RWPE2 (cell line): ENCODE measurements around the gene SLC32A1.

ENCODE experiments used
- ATAC-seq: fragments of 200-7000 bp; cut with Tn5 transposase; 3 replicates; pipeline ENCODE4 v1.9.1; 2021; ENCODE audit warnings: low read depth
- DNase-seq: peaks from one replicate; pipeline ENCODE4 v3.0.0-alpha.2; 2020; ENCODE audit warnings: low spot score
- H3K27ac ChIP-seq: fragments of 450-650 bp; 2 replicates; pipeline ENCODE4 v1.5.1; 2017; ENCODE audit warnings: mild to moderate bottlenecking; ENCODE audit not compliant: poor library complexity, severe bottlenecking
- H3K27me3 ChIP-seq: fragments of 250-450 bp; sonication (Bioruptor Pico); 2 replicates; pipeline ENCODE4 v1.5.1; 2021; ENCODE audit warnings: mild to moderate bottlenecking, moderate library complexity; ENCODE audit not compliant: insufficient read depth, poor library complexity, severe bottlenecking
- H3K36me3 ChIP-seq: fragments of 250-450 bp; sonication (Bioruptor Pico); 2 replicates; pipeline ENCODE4 v1.5.1; 2020; ENCODE audit warnings: low read depth, mild to moderate bottlenecking, moderate library complexity
- H3K4me1 ChIP-seq: fragments of 250-450 bp; sonication (Bioruptor Pico); 2 replicates; pipeline ENCODE4 v1.5.1; 2021; ENCODE audit warnings: mild to moderate bottlenecking, moderate library complexity; ENCODE audit not compliant: insufficient read depth, poor library complexity, severe bottlenecking
- H3K4me3 ChIP-seq: fragments of 250-450 bp; sonication (Bioruptor Pico); 2 replicates; pipeline ENCODE4 v1.5.1; 2021; ENCODE audit warnings: mild to moderate bottlenecking, moderate library complexity; ENCODE audit not compliant: severe bottlenecking
- H3K9me3 ChIP-seq: fragments of 250-450 bp; sonication (Bioruptor Pico); 2 replicates; pipeline ENCODE4 v1.5.1; 2021; ENCODE audit warnings: mild to moderate bottlenecking, moderate library complexity; ENCODE audit not compliant: severe bottlenecking
- TF ChIP-seq, protein P1 (sequence below): fragments of 450-650 bp; IDR thresholded peaks from one replicate; pipeline ENCODE4 v1.5.1; 2017; ENCODE audit warnings: mild to moderate bottlenecking, moderate library complexity; ENCODE audit not compliant: poor library complexity, severe bottlenecking

SLC32A1 gene

DNA sequence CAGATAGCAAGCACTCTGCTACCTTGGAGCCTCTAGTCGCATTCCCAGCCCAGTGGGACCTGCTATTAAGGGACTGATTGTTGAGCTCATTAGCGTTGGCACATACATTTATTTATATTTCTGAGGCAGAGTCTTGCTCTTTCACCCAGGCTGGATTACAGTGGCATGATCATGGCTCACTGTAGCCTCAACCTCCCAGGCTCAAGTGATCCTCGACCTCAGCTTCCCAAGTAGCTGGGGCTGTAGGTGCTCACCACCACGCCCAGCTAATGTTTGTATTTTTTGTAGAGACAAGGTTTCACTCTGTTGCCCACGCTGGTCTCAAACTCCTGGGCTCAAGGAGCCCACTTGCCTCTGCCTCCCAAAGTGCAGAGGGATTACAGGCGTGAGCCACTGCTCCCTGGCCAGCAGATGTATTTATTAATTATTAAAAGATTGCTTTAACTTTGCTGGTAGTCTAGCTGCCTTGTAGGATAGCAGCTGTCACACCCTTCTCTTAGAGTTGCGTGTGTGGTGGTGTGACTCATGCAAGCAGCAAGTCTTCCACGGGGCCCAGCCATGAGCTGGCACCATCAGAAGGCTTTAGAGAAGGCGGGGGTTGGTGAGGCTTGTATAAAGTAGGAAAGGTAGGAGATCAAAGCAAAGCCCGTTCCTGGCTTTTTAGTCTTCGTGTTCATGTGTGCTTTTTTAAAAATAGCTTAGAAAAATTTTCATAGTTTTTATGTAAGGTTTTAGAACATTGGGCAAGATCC, 40.5 kb downstream of the SLC32A1 start:
- H3K36me3 ChIP-seq = peaks cover 88% of the 10 kb centered on the region

DNA sequence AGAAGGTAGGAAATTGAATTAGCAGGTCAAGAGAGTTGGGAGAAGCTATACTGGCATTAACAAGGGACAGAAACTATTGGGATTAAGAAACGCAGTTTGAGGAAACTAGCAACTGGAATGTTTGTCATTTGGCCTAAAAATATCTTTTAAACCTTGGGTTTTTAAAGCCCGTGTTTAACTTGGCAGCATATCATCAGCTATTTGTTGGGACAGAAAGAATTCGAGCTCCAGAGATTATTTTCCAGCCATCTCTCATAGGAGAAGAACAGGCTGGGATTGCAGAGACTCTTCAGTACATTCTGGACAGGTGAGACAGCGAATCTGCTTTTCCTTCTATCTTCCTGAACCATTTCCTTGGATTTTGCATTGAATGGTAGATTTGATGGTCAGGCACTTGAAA, 41.8 kb downstream of the SLC32A1 start:
- TF ChIP-seq, protein P1, sequence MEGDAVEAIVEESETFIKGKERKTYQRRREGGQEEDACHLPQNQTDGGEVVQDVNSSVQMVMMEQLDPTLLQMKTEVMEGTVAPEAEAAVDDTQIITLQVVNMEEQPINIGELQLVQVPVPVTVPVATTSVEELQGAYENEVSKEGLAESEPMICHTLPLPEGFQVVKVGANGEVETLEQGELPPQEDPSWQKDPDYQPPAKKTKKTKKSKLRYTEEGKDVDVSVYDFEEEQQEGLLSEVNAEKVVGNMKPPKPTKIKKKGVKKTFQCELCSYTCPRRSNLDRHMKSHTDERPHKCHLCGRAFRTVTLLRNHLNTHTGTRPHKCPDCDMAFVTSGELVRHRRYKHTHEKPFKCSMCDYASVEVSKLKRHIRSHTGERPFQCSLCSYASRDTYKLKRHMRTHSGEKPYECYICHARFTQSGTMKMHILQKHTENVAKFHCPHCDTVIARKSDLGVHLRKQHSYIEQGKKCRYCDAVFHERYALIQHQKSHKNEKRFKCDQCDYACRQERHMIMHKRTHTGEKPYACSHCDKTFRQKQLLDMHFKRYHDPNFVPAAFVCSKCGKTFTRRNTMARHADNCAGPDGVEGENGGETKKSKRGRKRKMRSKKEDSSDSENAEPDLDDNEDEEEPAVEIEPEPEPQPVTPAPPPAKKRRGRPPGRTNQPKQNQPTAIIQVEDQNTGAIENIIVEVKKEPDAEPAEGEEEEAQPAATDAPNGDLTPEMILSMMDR = no peak
- DNase-seq (no peak), ATAC-seq (no peak)
- Histone ChIP-seq H3K4me3 (no peak overlapping the region), H3K36me3 (peaks cover 93% of the 10 kb centered on the region), H3K9me3 (no peaks in the 10 kb centered on the region), H3K27ac (no peak overlapping the region), H3K27me3 (no peaks in the 10 kb centered on the region), H3K4me1 (peaks cover 13% of the 10 kb centered on the region)

More for the DNA sequence above, 40.5 kb downstream of the SLC32A1 start:
- H3K4me3 ChIP-seq = no peak overlapping the region
- H3K27me3 ChIP-seq = no peaks in the 10 kb centered on the region
- DNase-seq = peak; percentile 97
- H3K27ac ChIP-seq = peak overlapping the region; percentile 6
- no peaks in the 10 kb centered on the region for H3K9me3 ChIP-seq
- peak; percentile 100 for ATAC-seq
- TF ChIP-seq, protein P1 = no peak
- H3K4me1 ChIP-seq = peaks cover 13% of the 10 kb centered on the region

DNA sequence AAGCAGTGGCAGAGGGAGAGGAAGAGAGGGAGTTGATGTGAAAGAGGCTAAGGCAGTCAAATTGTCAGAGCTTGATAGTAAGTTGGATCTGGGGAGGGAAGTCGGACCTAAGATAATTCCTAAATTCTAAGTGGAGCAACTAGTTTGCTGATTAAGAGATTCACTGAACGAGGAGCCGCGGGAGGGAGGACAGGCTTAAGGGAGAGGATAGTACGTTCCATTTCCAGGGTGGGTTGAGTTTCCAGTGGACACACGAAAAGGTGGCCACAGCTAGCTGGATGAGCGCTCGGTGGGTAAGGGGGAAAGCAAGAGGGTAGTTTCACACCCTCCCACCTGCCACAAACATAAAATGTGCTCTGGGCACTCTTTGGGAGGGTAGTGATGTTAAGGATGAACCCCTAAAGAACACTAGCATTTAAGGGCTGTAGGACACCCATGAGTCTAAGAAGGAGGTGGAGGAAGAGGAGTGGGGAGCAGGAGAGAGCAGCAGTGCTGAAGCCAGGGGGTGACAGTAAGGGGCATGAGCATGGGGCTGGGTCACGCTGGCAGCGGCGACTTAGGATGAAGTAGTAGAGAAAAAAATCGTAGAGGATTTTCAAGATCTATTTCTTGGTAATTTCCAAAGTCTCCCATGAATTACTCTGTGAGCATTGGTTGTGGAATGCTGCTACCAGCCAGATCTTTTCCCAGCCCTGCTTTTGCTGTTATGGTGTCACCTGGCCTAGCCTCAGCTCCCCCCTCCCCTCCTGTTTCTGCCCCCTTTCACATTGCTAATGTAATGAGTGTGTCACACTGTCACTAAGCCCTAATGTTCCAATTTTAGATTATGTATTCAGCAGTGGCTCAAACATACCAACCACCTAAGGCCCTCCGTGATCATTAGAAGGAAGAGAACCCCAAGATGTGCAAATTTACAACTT, 45.4 kb downstream of the SLC32A1 start:
- no peaks in the 10 kb centered on the region for H3K27me3 ChIP-seq
- DNase-seq (peak; percentile 68), ATAC-seq (no peak)
- H3K36me3 ChIP-seq = peaks cover 92% of the 10 kb centered on the region
- no peak overlapping the region for H3K27ac ChIP-seq
- TF ChIP-seq, protein P1 = no peak
- no peaks in the 10 kb centered on the region for H3K9me3 ChIP-seq
- H3K4me3 ChIP-seq = no peak overlapping the region
- H3K4me1 ChIP-seq = peaks cover 9% of the 10 kb centered on the region

DNA sequence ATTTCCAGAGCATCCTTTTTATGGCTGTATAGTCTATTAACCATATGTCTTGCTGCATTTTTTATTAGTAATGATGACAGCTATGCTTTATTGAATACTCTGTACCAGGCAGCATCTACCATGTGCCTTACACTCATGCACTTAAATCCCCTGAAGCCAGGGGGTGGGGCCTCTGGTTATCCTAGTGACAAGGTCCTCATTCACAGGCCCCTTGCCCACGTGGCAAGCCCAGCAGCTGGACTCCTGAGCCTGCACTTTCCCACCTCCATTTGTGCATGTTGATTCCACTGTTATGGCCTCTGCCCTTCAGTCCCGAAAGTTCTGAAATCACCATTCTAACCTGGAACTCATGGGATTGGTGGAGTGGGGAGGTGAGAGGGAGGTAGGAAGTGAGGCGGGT, 46.3 kb downstream of the SLC32A1 start:
- no peak overlapping the region for H3K27ac ChIP-seq
- DNase-seq (peak; percentile 66), ATAC-seq (no peak)
- no peak overlapping the region for H3K4me3 ChIP-seq
- H3K9me3 ChIP-seq = no peaks in the 10 kb centered on the region
- no peaks in the 10 kb centered on the region for H3K4me1 ChIP-seq
- TF ChIP-seq, protein P1 = no peak
- peaks cover 93% of the 10 kb centered on the region for H3K36me3 ChIP-seq
- H3K27me3 ChIP-seq = no peaks in the 10 kb centered on the region
